D721Med (cell line): ENCODE data around the gene LMTK3.

Experiments
- DNase-seq: peaks from one replicate; pipeline ENCODE4 v3.0.0; 2011; ENCODE audit warnings: low spot score; ENCODE audit not compliant: insufficient read length
- FAIRE-seq: peaks from 2 replicates; lab custom pipeline; 2011; peaks lifted over from hg19 to GRCh38; lab: Jason Lieb, UNC
- CTCF ChIP-seq: IDR thresholded peaks from 2 replicates; pipeline ENCODE4 v1.5.1; 2012; ENCODE audit warnings: mild to moderate bottlenecking, control low read depth; ENCODE audit not compliant: insufficient read depth; ENCODE audit errors: missing control alignments

Gene LMTK3

GRCh38 chr19:48537541-48537940 is 25.9 kb upstream of the LMTK3 start:
- DNase-seq (no peak), FAIRE-seq (no peak)
- no peak for TF ChIP-seq CTCF

- no peak for FAIRE-seq
- DNase-seq: no peak
- TF ChIP-seq CTCF: no peak
Measured at GRCh38 chr19:48533770-48534169, 22.1 kb upstream of the LMTK3 start.

GRCh38 chr19:48530770-48531169 is 19.1 kb upstream of the LMTK3 start:
- FAIRE-seq (no peak), DNase-seq (no peak)
- TF ChIP-seq CTCF: no peak

GRCh38 chr19:48530066-48530720 is 18.6 kb upstream of the LMTK3 start:
- DNase-seq (no peak), FAIRE-seq (no peak)
- no peak for TF ChIP-seq CTCF

- DNase-seq (no peak), FAIRE-seq (no peak)
- no peak for TF ChIP-seq CTCF
Measured at GRCh38 chr19:48529156-48529555, 17.5 kb upstream of the LMTK3 start.

- no peak for TF ChIP-seq CTCF
- FAIRE-seq (no peak), DNase-seq (no peak)
Measured at GRCh38 chr19:48524732-48525131, 13.1 kb upstream of the LMTK3 start.

GRCh38 chr19:48524221-48524620 is 12.6 kb upstream of the LMTK3 start:
- FAIRE-seq: no peak
- no peak for DNase-seq
- TF ChIP-seq CTCF: no peak
